Liver (tissue), 3 donors: ENCODE data around the gene LTBP2.

ENCODE experiments used
- CTCF ChIP-seq: fragments of 150-350 bp; IDR thresholded peaks from 2 replicates; pipeline ENCODE4 v1.5.1; 2017; ENCODE audit warnings: improper control_type of control experiment, low read depth, low read length; ENCODE audit not compliant: missing input control
- EGR1 ChIP-seq, 2 donors: IDR thresholded peaks; 2 replicates each; pipeline ENCODE4 v1.6.1; 2016 to 2018; ENCODE audit warnings: antibody characterized with exemption in 2 of 2, low read depth in 2 of 2
- HNF4A ChIP-seq, 2 donors: conservative IDR thresholded peaks; 2 replicates each; pipeline ENCODE4 v1.6.1; 2016; ENCODE audit warnings: antibody characterized with exemption in 2 of 2, mild to moderate bottlenecking in 2 of 2
- MAX ChIP-seq: IDR thresholded peaks from 2 replicates; pipeline ENCODE4 v1.6.1; 2016; ENCODE audit warnings: antibody characterized with exemption
- RAD21 ChIP-seq, 2 donors: IDR thresholded peaks; 2 replicates each; pipeline ENCODE4 v1.6.1; 2016; ENCODE audit warnings: antibody characterized with exemption in 2 of 2, mild to moderate bottlenecking in 2 of 2
- SP1 ChIP-seq: IDR thresholded peaks from 2 replicates; pipeline ENCODE4 v1.6.1; 2018; ENCODE audit warnings: antibody characterized with exemption, mild to moderate bottlenecking
- YY1 ChIP-seq: IDR thresholded peaks from 2 replicates; pipeline ENCODE4 v1.6.1; 2016; ENCODE audit warnings: antibody characterized with exemption, mild to moderate bottlenecking
- ZBTB33 ChIP-seq: IDR thresholded peaks from 2 replicates; pipeline ENCODE4 v1.6.1; 2016; ENCODE audit warnings: antibody characterized with exemption
- donor health status: healthy.
- donor health status: healthy.

- TF ChIP-seq MAX (no peak), YY1 (no peak), CTCF (no peak), SP1 (no peak), RAD21 (IDR thresholded peaks at IDR 0.05) (no peak), EGR1 (IDR thresholded peaks at IDR 0.05; ENCODE audit: low read depth in 2 of 2) (no peak), ZBTB33 (no peak), HNF4A (conservative IDR thresholded peaks at IDR 0.05) (no peak)
These were observed 70.8 kb downstream of the LTBP2 start for GRCh38 chr14:74541225-74541624.
